ENCODE measurements around the gene PABPC1L.

GRCh38 chr20:44910690-44911262 lies 916 bp downstream of the PABPC1L start:
- TF ChIP-seq CTCF (IDR thresholded peaks at IDR 0.05; ENCODE audit: low read length) = no peak
- no peak for TF ChIP-seq EZH2 (optimal IDR thresholded peaks at IDR 0.05; ENCODE audit: low read depth, low read length)

Measured in MM.1S (cell line).